ENCODE measurements around the gene GINM1.

Gene GINM1

DNA sequence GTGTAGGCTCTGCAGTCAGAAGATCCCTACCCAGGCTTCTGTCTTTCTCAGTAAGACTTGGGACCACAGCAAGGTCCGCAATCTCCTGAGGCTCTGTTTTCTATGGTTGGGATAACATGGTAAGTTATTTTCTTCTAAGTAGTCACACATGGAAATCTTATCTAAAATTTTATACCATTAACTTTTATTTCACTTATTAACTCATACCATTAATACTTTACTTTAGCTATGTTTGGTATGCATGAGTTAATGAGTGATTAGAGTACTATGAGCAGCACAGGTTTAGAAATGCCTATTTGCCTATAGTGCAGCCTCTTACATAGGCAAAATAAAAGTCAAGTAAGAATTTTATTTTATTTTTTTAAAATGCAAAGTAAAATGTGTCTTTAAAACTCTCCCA is 27.2 kb downstream of the GINM1 start:
- no peak for DNase-seq (ENCODE audit: low read depth in 2 of 3, low spot score in 2 of 3)

GRCh38 chr6:149600508-149600907 is 34.3 kb downstream of the GINM1 start:
- DNase-seq (ENCODE audit: low read depth in 2 of 3, low spot score in 2 of 3) = no peak

DNA sequence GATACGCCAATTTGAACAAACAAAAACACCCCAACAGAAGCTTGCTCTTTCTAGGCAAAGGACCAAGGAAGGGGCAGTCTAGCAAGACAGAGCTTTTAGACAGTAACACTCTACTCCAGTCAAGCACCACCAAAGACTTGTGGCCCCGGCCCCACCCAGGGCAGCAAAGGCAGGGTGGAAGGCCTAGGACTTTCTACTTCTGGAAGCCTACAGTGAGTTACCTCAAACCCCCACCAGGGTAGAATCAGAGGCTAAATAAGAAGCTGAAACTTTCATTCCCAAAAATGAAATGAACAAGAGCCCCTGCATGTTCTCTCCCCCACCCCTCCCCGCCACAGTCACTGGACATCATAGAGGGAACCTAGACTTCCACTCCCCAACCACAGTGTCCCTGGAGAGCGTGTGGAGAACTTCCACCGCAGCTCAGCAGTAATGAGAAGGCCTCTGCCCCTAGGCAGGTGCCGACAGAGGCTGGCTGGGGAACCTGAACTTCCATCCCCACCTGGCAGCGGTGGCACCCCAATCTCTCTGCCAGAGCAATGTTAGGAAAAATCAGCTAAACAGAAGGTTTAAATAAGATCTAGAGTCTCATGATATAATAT is 42.3 kb downstream of the GINM1 start:
- DNase-seq (ENCODE audit: low read depth in 2 of 3, low spot score in 2 of 3) = no peak

GRCh38 chr6:149614337-149614736 is 48.2 kb downstream of the GINM1 start:
- DNase-seq (ENCODE audit: low read depth in 2 of 3, low spot score in 2 of 3) = no peak

GRCh38 chr6:149615805-149616204 is 49.6 kb downstream of the GINM1 start:
- no peak for DNase-seq (ENCODE audit: low read depth in 2 of 3, low spot score in 2 of 3)

DNA sequence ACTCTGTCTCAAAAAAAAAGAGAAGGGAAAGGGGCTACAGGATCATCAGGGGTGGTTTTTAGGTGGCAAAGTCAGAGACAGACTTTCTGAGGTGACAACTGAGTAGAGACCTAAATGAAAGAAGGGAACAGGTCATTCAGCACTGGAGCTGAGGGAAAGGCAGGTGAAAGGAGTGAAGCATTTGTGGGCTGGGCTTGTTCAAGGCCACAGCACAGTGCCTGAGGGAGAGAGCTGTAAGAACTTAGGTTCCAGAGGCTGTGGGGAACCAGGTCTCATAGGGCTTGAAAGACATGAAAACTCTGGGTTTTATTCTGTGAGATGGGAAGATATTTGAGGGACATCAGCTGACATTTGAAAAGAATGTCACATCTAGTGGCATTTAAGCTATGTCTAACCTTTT is 61.5 kb downstream of the GINM1 start:
- no peak for DNase-seq (ENCODE audit: low read depth in 2 of 3, low spot score in 2 of 3)

DNA sequence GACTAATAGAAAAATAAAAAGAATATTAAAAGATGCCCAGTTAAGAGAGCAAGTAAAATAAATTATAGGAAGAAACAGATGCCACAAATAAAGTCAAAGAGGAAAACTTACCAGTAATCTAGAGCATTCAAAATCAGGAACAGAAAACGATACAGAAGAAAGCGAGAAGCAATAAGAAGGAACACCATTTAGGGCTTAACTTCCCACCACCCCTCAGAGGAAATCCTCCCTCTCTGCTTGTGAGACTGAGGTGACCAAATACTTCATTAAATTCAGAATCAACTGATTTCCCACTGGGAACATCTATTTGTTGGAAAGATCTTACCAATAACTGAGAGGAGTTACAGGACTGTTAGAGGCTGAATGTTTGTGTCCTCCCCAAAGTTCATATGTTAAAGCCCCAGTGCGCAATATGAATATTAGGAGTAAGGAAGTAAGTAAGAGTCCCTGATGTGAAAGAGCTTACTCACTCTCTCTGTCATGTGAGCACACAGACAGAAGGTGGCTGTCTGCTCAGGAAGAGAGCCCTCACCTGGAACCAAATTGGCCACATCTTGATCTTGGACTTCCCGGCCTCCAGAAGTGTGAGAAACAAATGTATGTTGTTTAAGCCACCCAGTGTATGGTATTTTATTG is 62.8 kb downstream of the GINM1 start:
- DNase-seq (ENCODE audit: low read depth in 2 of 3, low spot score in 2 of 3) = no peak

- no peak for DNase-seq (ENCODE audit: low read depth in 2 of 3, low spot score in 2 of 3)
Observed at GRCh38 chr6:149634315-149634714, 68.1 kb downstream of the GINM1 start.

DNA sequence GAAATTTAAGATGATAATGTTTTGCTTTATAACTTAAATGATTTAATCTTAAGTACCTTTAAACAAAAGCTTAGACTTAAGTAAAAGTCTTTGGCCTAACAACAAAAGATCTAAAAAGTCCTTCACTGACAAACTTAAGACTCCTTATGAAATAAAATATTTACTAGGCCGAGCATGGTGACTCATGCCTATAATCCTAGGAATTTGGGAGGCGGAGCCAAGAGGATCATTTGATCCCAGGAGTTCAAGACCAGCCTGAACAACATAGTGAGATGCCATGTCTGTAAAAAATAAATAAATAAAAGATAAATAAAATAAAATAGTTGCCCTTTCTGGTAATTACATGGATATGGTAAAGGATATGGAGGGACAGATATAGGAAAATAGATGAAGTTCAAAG is 69.9 kb downstream of the GINM1 start:
- no peak for DNase-seq (ENCODE audit: low read depth in 2 of 3, low spot score in 2 of 3)

Data from activated CD8-positive, alpha-beta memory T cell treated with anti-CD3 and anti-CD28 coated beads for 48 hours (primary cell).